Endothelial cell of umbilical vein (primary cell): Measurements from ENCODE around the gene PCDHGA12. TPM values are rescaled to one million over a fixed set of nuclear protein-coding genes. Genes with fewer than 3 reads are reported as not detected.

ENCODE experiments used
- BruUV-seq: library from RNA; stranded (reverse); fragments of 400-500 nt; replicated peaks from 2 replicates; lab custom pipeline; 2021; lab: Mats Ljungman, UMichigan
- CTCF ChIA-PET: fragments of 300-600, 350-600 bp; sonication (Branson Sonifier 250); formaldehyde crosslinking; loops from one replicate; lab custom pipeline; 2021; ENCODE audit warnings: antibody characterized with exemption, inconsistent platforms; lab: Charles Lee
- POLR2A ChIA-PET: fragments of 300-600, 350-600 bp; sonication (Branson Sonifier 250); formaldehyde crosslinking; loops from one replicate; lab custom pipeline; 2021; ENCODE audit warnings: antibody characterized with exemption, inconsistent platforms; lab: Charles Lee
- DNase-seq: peaks from one replicate; pipeline ENCODE4 v3.0.0-alpha.2; 2011; ENCODE audit warnings: low read depth, low spot score
- FAIRE-seq: peaks from 2 replicates; lab custom pipeline; 2011; peaks lifted over from hg19 to GRCh38; lab: Jason Lieb, UNC
- H2AFZ ChIP-seq: 2 replicates; pipeline ENCODE4 v1.6.0; 2012; ENCODE audit warnings: low read depth, low read length, control low read depth, inconsistent platforms
- H3K27ac ChIP-seq: 2 replicates; pipeline ENCODE4 v1.5.1; 2011; ENCODE audit warnings: low read depth, mild to moderate bottlenecking, control low read depth, low read length, moderate library complexity; ENCODE audit not compliant: insufficient read depth
- H3K27me3 ChIP-seq, 2 experiments: 2 replicates each; pipeline versions ENCODE4 v1.6.0 to v1.6.1; 2011; ENCODE audit warnings: low read length in 2 of 2, mixed read lengths in 1 of 2; ENCODE audit not compliant: control insufficient read depth in 2 of 2, insufficient read depth in 2 of 2
- H3K36me3 ChIP-seq, 2 experiments: 2 replicates in 1 of 2; 3 replicates in 1 of 2; pipeline ENCODE4 v1.5.1; 2011; ENCODE audit warnings: low read length in 2 of 2, mild to moderate bottlenecking in 1 of 2, moderate library complexity in 1 of 2; ENCODE audit not compliant: control insufficient read depth in 2 of 2, insufficient read depth in 2 of 2; ENCODE audit errors: extremely low read depth in 1 of 2
- H3K4me1 ChIP-seq: 3 replicates; pipeline ENCODE4 v1.5.1; 2011; ENCODE audit warnings: mild to moderate bottlenecking, low read length; ENCODE audit not compliant: control insufficient read depth, insufficient read depth; ENCODE audit errors: extremely low read depth
- H3K4me2 ChIP-seq: 2 replicates; pipeline ENCODE4 v1.6.1; 2011; ENCODE audit warnings: low read length, control low read depth, mixed read lengths; ENCODE audit not compliant: insufficient read depth
- H3K4me3 ChIP-seq, 3 experiments: fragments of 200-600 bp in 1 of 3; sonication (generic), shearing (Covaris generic) in 1 of 3; replicated peaks in 1 of 3; 2 replicates each; pipeline ENCODE4 v1.5.1; 2011 to 2016; ENCODE audit warnings: control low read depth in 3 of 3, low read length in 3 of 3, mild to moderate bottlenecking in 2 of 3, inconsistent platforms in 1 of 3, low read depth in 1 of 3, moderate library complexity in 1 of 3; ENCODE audit not compliant: insufficient read depth in 1 of 3
- H3K79me2 ChIP-seq: 2 replicates; pipeline ENCODE4 v1.6.0; 2012; ENCODE audit warnings: low read length, inconsistent platforms; ENCODE audit not compliant: control insufficient read depth, insufficient read depth
- H3K9ac ChIP-seq: replicated peaks from 2 replicates; pipeline ENCODE3; 2011; ENCODE audit warnings: low read length, control low read depth; ENCODE audit not compliant: insufficient read depth; ENCODE audit errors: extremely low read depth
- H3K9me1 ChIP-seq: replicated peaks from 3 replicates; pipeline ENCODE4 v1.6.0; 2011; ENCODE audit warnings: mild to moderate bottlenecking, low read length; ENCODE audit not compliant: control insufficient read depth, insufficient read depth; ENCODE audit errors: extremely low read depth
- H3K9me3 ChIP-seq: replicated peaks from 2 replicates; pipeline ENCODE4 v1.5.1; 2012; ENCODE audit warnings: low read length, inconsistent platforms; ENCODE audit not compliant: control insufficient read depth, insufficient read depth
- H4K20me1 ChIP-seq: replicated peaks from 2 replicates; pipeline ENCODE3; 2011; ENCODE audit warnings: mild to moderate bottlenecking, low read length; ENCODE audit not compliant: control insufficient read depth, insufficient read depth; ENCODE audit errors: extremely low read depth
- EZH2 ChIP-seq: IDR thresholded peaks from 2 replicates; pipeline ENCODE4 v1.6.1; 2012; ENCODE audit warnings: borderline replicate concordance, low read depth, mild to moderate bottlenecking, moderate library complexity, low read length, inconsistent platforms; ENCODE audit not compliant: severe bottlenecking
- GATA2 ChIP-seq: IDR thresholded peaks from 2 replicates; pipeline ENCODE4 v1.7.0; 2011; ENCODE audit warnings: low read depth, mild to moderate bottlenecking, moderate library complexity, mixed read lengths, low read length; ENCODE audit not compliant: insufficient read length, insufficient read depth
- JUN ChIP-seq: IDR thresholded peaks from 2 replicates; pipeline ENCODE4 v1.6.1; 2011; ENCODE audit warnings: borderline replicate concordance, low read depth; ENCODE audit not compliant: insufficient read length, insufficient read depth
- MYC ChIP-seq: IDR thresholded peaks from one replicate; pipeline ENCODE4 v1.6.1; 2011; ENCODE audit warnings: mild to moderate bottlenecking, low read depth, low read length
- POLR2AphosphoS5 ChIP-seq: IDR thresholded peaks from 2 replicates; pipeline ENCODE4 v1.6.1; 2012; ENCODE audit warnings: low read depth, mild to moderate bottlenecking, control low read depth, low read length, moderate library complexity; ENCODE audit not compliant: insufficient read depth
- dilution Hi-C: fragments of 300-500 bp; cut with MboI; formaldehyde crosslinking; loops from one replicate; pipeline ENCODE4 v1.15.0; 2019; ENCODE audit warnings: low sequenced_read_pairs; ENCODE audit not compliant: extremely low pct_ligation_motif_present
- intact Hi-C: fragments of 100-400 bp; cut with micrococcal nuclease; formaldehyde crosslinking; loops from one replicate; pipeline ENCODE4 v1.10.0; 2022
- polyA plus RNA-seq, 4 experiments: library from polyadenylated mRNA; depleted of rRNA in 3 of 4; stranded (reverse) in 3 of 4; unstranded in 1 of 4; fragments of >200 nt; gene quantifications; 2 replicates each; pipeline versions ENCODE4 v1.2.1 to v1.2.3, GENCODE V29; 2011 to 2012; ENCODE audit warnings: missing spikeins in 1 of 4
- total RNA-seq: library from RNA; stranded (reverse); gene quantifications from 2 replicates; pipeline ENCODE4 v1.2.3, GENCODE V29; 2021
- TF ChIP-seq, protein P1 (sequence below): IDR thresholded peaks from 2 replicates; pipeline ENCODE4 v1.6.1; 2011; ENCODE audit not compliant: insufficient read depth, insufficient read length
- TF ChIP-seq, protein P2 (sequence below), 2 donors: IDR thresholded peaks; 1 replicate in 1 of 2; 2 replicates in 1 of 2; pipeline ENCODE4 v1.5.1; 2011; ENCODE audit warnings: low read length in 2 of 2, mild to moderate bottlenecking in 2 of 2, moderate library complexity in 2 of 2, control low read depth in 1 of 2, inconsistent platforms in 1 of 2, low read depth in 1 of 2; ENCODE audit not compliant: insufficient read depth in 1 of 2; ENCODE audit errors: extremely low read depth in 1 of 2

Gene PCDHGA12
- total and polyA plus RNA-seq, 2 donors (not counting 3 experiments of a cell fraction or from before 2014, with no cell fraction given): 4.2 to 9.9 TPM

DNA sequence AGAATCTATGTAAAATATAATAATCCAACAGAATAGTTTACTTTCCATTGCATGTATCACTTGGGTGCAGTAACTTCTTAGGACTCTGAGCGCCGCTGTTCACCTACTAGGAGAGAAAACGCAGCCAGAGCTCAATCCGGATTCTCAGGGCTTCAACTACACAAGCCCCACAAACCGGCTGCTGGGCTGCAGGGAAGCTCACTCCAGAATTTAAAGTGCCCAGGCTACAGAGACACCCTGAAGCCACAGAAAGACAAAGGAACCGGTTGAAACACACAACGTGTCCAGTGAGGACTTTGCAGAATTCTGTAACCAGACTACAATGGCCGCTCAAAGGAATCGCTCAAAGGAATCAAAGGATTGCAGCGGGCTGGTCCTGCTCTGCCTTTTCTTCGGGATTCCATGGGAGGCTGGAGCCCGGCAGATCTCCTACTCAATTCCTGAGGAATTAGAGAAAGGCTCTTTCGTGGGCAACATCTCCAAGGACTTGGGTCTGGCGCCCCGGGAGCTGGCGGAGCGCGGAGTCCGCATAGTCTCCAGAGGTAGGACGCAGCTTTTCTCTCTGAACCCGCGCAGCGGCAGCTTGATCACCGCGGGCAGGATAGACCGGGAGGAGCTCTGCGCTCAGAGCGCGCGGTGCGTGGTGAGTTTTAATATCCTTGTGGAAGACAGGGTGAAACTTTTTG lies 17.3 kb upstream of the PCDHGA12 start, which contains the start of gene PCDHGA10:
PCDHGA10 (plus strand) TSS at position 134 of the 686 bp plus-strand sequence; CDS start at position 323, 189 bp downstream.
- no peak within 1 kb of the TSS for H3K27ac ChIP-seq
- H3K9me3 ChIP-seq: no peaks in the 10 kb centered on the region
- H3K9me1 ChIP-seq: no peaks in the 10 kb centered on the region
- peaks cover 48 to 84% of the 10 kb centered on the region in 2 experiments for H3K27me3 ChIP-seq
- TF ChIP-seq POLR2AphosphoS5: no peak
- no peak for TF ChIP-seq JUN
- no peak for TF ChIP-seq MYC
- TF ChIP-seq GATA2: no peak
- TF ChIP-seq, protein P1, sequence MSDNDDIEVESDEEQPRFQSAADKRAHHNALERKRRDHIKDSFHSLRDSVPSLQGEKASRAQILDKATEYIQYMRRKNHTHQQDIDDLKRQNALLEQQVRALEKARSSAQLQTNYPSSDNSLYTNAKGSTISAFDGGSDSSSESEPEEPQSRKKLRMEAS: no peak
- TF ChIP-seq, protein P2, sequence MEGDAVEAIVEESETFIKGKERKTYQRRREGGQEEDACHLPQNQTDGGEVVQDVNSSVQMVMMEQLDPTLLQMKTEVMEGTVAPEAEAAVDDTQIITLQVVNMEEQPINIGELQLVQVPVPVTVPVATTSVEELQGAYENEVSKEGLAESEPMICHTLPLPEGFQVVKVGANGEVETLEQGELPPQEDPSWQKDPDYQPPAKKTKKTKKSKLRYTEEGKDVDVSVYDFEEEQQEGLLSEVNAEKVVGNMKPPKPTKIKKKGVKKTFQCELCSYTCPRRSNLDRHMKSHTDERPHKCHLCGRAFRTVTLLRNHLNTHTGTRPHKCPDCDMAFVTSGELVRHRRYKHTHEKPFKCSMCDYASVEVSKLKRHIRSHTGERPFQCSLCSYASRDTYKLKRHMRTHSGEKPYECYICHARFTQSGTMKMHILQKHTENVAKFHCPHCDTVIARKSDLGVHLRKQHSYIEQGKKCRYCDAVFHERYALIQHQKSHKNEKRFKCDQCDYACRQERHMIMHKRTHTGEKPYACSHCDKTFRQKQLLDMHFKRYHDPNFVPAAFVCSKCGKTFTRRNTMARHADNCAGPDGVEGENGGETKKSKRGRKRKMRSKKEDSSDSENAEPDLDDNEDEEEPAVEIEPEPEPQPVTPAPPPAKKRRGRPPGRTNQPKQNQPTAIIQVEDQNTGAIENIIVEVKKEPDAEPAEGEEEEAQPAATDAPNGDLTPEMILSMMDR (IDR thresholded peaks at IDR 0.05; ENCODE audit: extremely low read depth in 1 of 2, insufficient read depth in 1 of 2, low read depth in 1 of 2, low read length in 2 of 2): peak; percentile 58 to 76
- TF ChIP-seq EZH2: peak; percentile 43
- peaks cover 5% of the 10 kb centered on the region for H4K20me1 ChIP-seq
- CTCF ChIA-PET: interaction anchor here (0.6 to 11.3 kb wide), 36 partner anchors 8 to 190 kb away, joined by 3 to 335 read pairs (median 8); partner anchors contain the start of genes PCDHB14, PCDHGA1, PCDHGA11 and PCDHGA12
- peaks cover 6% of the 10 kb centered on the region for H3K4me1 ChIP-seq
- DNase-seq: peak; percentile 72
- POLR2A ChIA-PET: interaction anchor here (1.0 to 1.4 kb wide), 3 partner anchors 17 to 144 kb away, joined by 3 to 6 read pairs (median 3); partner anchors contain the start of gene PCDHGA12
- intact Hi-C loops (no loop called here), dilution Hi-C loops (no loop called here)
- peak within 1 kb of the TSS; percentile 38 for H3K9ac ChIP-seq
- H3K4me3 ChIP-seq: peak within 1 kb of the TSS; percentile 14 to 72 (median 34)
- peak; percentile 92 for FAIRE-seq
- peak within 1 kb of the TSS; percentile 77 for H3K4me2 ChIP-seq
- H2AFZ ChIP-seq: peak within 1 kb of the TSS; percentile 27
- no peaks in the 10 kb centered on the region for H3K79me2 ChIP-seq
- H3K36me3 ChIP-seq: no peaks in the 10 kb centered on the region
- TSS peak; percentile 14 for BruUV-seq
